HG03571 (cell line): Measurements from ENCODE around the gene GATA5.

ENCODE experiments used
- ATAC-seq: cut with Tn5 transposase; IDR thresholded peaks from one replicate; pipeline ENCODE4 v1.9.1; 2021; ENCODE audit not compliant: unreplicated experiment

The GATA5 gene

GRCh38 chr20:62475772-62476055 is at the start of gene GATA5:
GATA5 (minus strand) TSS chr20:62475995; CDS start chr20:62475521, 474 bp downstream.
- no peak for ATAC-seq

GRCh38 chr20:62525014-62525413 is 49.2 kb upstream of the GATA5 start:
- ATAC-seq: no peak

GRCh38 chr20:62524505-62524911 is 48.7 kb upstream of the GATA5 start:
- no peak for ATAC-seq

- ATAC-seq: no peak
Observed at GRCh38 chr20:62523473-62524203, 47.8 kb upstream of the GATA5 start.

GRCh38 chr20:62522748-62523396 is 47.1 kb upstream of the GATA5 start:
- no peak for ATAC-seq

- ATAC-seq: no peak
Observed at GRCh38 chr20:62519826-62520225, 44.0 kb upstream of the GATA5 start.

GRCh38 chr20:62518911-62519310 is 43.1 kb upstream of the GATA5 start:
- no peak for ATAC-seq

- no peak for ATAC-seq
Observed at GRCh38 chr20:62517901-62518610, 42.3 kb upstream of the GATA5 start.

- no peak for ATAC-seq
Observed at GRCh38 chr20:62517168-62517567, 41.4 kb upstream of the GATA5 start.

- ATAC-seq: no peak
Observed at GRCh38 chr20:62516338-62516737, 40.5 kb upstream of the GATA5 start.

GRCh38 chr20:62515826-62516225 is 40.0 kb upstream of the GATA5 start:
- ATAC-seq: no peak

- ATAC-seq: no peak
Observed at GRCh38 chr20:62515280-62515679, 39.5 kb upstream of the GATA5 start.

GRCh38 chr20:62513991-62514390 is 38.2 kb upstream of the GATA5 start:
- ATAC-seq: no peak

- no peak for ATAC-seq
Observed at GRCh38 chr20:62511915-62512610, 36.3 kb upstream of the GATA5 start.

- ATAC-seq: no peak
Observed at GRCh38 chr20:62511300-62511914, 35.6 kb upstream of the GATA5 start.

GRCh38 chr20:62508641-62509051 is 32.9 kb upstream of the GATA5 start:
- no peak for ATAC-seq

- ATAC-seq: no peak
Observed at GRCh38 chr20:62507991-62508640, 32.3 kb upstream of the GATA5 start.

GRCh38 chr20:62507323-62507722 is 31.5 kb upstream of the GATA5 start:
- ATAC-seq: no peak

GRCh38 chr20:62506791-62507190 is 31.0 kb upstream of the GATA5 start:
- ATAC-seq: no peak

- ATAC-seq: no peak
Observed at GRCh38 chr20:62506087-62506486, 30.3 kb upstream of the GATA5 start.
